ENCODE data around the gene SS18. TPM values are rescaled to one million over a fixed set of nuclear protein-coding genes. Genes with fewer than 3 reads are reported as not detected.

The SS18 gene
- total RNA-seq, 1 experiment from 2014 or later: 60.0 TPM

DNA sequence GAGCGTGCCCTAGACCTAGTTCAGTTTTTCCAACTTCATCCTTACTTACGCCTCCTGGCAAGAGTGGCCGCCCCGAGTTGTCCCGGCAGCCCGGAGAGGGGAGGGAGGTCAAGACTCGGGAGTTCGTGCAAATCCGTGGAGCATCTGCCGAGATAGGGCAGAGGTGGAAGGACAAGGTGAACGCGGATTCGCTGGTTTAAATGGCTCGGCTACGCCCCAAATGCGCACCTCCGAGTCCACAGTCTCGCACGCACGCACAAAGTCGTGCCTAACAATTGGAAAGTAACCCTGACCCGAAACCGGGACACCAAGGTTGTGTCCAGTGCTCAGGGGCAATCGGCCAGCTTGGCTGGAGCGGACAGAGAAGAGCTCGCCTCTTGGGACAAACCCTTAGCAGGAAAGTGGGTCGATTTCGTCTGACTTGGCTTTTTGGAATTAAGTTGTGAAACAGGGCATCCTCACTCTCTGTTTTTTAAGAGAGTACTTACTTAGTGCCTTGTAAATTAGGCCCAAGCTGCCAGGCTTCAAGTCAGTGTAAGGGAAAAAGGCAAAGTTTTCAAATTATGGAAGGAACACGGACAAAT lies 726 bp upstream of the SS18 start:
- Histone ChIP-seq H3K9me3 (ENCODE audit: control insufficient read depth in 1 of 2, insufficient read depth in 1 of 2, low read depth in 1 of 2, low read length in 2 of 2) (no peaks in the 10 kb centered on the region), H3K4me3 (replicated peaks in 1 of 2; ENCODE audit: low read depth in 1 of 2, low read length in 2 of 2) (peak overlapping the region; percentile 68 to 71), H3K9ac (ENCODE audit: low read length) (peak overlapping the region; percentile 81), H3K4me1 (ENCODE audit: control insufficient read depth in 1 of 2, insufficient read depth in 2 of 2, low read length in 2 of 2) (peaks cover 10 to 18% of the 10 kb centered on the region in 2 experiments; a peak in 3 of 4 replicates), H3K4me2 (ENCODE audit: low read length) (peak overlapping the region; percentile 82), H3K79me2 (ENCODE audit: insufficient read depth, low read length) (peaks cover 41% of the 10 kb centered on the region), H4K20me1 (ENCODE audit: insufficient read depth) (no peaks in the 10 kb centered on the region), H3K36me3 (ENCODE audit: control insufficient read depth in 1 of 2, insufficient read depth in 2 of 2, low read length in 2 of 2) (peaks cover 8% of the 10 kb centered on the region in 2 experiments), H3K27ac (ENCODE audit: low read depth, low read length) (peak overlapping the region; percentile 96), H3K27me3 (ENCODE audit: insufficient read depth, low read length) (no peaks in the 10 kb centered on the region), H3K9me2 (ENCODE audit: insufficient read depth) (no peaks in the 10 kb centered on the region), H2AFZ (ENCODE audit: low read depth, low read length, poor library complexity, severe bottlenecking) (peak overlapping the region; percentile 70)
- ATAC-seq (peak; percentile 69), DNase-seq (ENCODE audit: low read depth, low spot score) (peak; percentile 58)
- intact Hi-C loops (cut with micrococcal nuclease): loop anchor here (5.0 kb wide), 1 partner anchor 136 kb away; the partner anchor contains the start of gene TAF4B
- TF ChIP-seq POLR2AphosphoS5 (IDR thresholded peaks at IDR 0.05; ENCODE audit: low read depth, low read length) (no peak), CBX3 (IDR thresholded peaks at IDR 0.05; ENCODE audit: low read depth) (0 out of 2 replicates have a peak, but pooled peaks have one; percentile 6), MAX (IDR thresholded peaks at IDR 0.05) (peak; percentile 60; the same call in 1 of the 2 replicates), SIN3A (IDR thresholded peaks at IDR 0.05; ENCODE audit: low read depth) (no peak), FOSL1 (IDR thresholded peaks at IDR 0.05; ENCODE audit: low read depth) (no peak), ZFX (IDR thresholded peaks at IDR 0.05) (no peak), EZH2 (IDR thresholded peaks at IDR 0.05) (no peak), ELF1 (IDR thresholded peaks at IDR 0.05; ENCODE audit: borderline replicate concordance, low read depth) (no peak), ATF3 (IDR thresholded peaks at IDR 0.05) (no peak), SP1 (IDR thresholded peaks at IDR 0.05; ENCODE audit: low read depth) (no peak), POLR2A (IDR thresholded peaks at IDR 0.05; ENCODE audit: borderline replicate concordance, extremely low read depth, insufficient read depth, insufficient read length) (peak; percentile 70)
- TF ChIP-seq, protein P1, sequence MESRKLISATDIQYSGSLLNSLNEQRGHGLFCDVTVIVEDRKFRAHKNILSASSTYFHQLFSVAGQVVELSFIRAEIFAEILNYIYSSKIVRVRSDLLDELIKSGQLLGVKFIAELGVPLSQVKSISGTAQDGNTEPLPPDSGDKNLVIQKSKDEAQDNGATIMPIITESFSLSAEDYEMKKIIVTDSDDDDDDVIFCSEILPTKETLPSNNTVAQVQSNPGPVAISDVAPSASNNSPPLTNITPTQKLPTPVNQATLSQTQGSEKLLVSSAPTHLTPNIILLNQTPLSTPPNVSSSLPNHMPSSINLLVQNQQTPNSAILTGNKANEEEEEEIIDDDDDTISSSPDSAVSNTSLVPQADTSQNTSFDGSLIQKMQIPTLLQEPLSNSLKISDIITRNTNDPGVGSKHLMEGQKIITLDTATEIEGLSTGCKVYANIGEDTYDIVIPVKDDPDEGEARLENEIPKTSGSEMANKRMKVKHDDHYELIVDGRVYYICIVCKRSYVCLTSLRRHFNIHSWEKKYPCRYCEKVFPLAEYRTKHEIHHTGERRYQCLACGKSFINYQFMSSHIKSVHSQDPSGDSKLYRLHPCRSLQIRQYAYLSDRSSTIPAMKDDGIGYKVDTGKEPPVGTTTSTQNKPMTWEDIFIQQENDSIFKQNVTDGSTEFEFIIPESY (IDR thresholded peaks at IDR 0.05; ENCODE audit: extremely low read depth, insufficient replicate concordance, low read length): no peak
- POLR2A ChIA-PET: no interaction called here
- TSS peak; percentile 96 for BruUV-seq (replicated peaks)
- CTCF ChIA-PET: no interaction called here
- RAD21 ChIA-PET (ENCODE audit: low non-redundant PET in 1 of 2, low total read pairs in 2 of 2, uncharacterized antibody in 2 of 2, unreplicated experiment in 2 of 2): no interaction called here

Measured in HCT116 (cell line).